ENCODE results near the gene TTR. TPM values are rescaled to one million over a fixed set of nuclear protein-coding genes. Genes with fewer than 3 reads are reported as not detected.

The TTR gene
- polyA plus RNA-seq, 1 donor from 2014 or later, result not detected

DNA sequence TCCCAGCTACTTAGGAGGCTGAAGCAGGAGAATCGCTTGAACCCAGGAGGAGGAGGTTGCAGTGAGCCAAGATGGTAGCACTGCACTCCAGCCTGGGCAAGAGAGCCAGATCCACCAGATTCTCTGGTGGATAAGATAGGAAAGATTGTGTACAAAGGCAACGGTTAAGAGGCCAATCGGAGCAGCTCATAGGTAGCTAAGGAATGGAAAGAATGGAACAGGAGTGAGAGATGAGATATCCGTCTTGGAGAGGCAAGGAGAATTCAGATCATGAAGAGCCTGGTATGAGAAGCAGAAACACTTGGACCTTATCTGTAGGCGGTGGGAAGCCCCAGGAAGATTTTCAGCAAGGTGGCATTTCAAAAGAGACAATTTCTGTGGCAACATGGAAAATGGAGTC is 27.1 kb downstream of the TTR start:
- H3K36me3 Mint-ChIP-seq, result no peaks in the 10 kb centered on the region
- H3K9me3 Mint-ChIP-seq, result peaks cover 0 to 2% (median 0%) of the 10 kb centered on the region in 3 donors
- H3K27me3 Mint-ChIP-seq, result no peaks in the 10 kb centered on the region
- H3K4me1 Mint-ChIP-seq, result peaks cover 0 to 3% (median 0%) of the 10 kb centered on the region in 3 donors
- H3K27ac Mint-ChIP-seq, result no peak overlapping the region
- no peak overlapping the region for H3K4me3 Mint-ChIP-seq

DNA sequence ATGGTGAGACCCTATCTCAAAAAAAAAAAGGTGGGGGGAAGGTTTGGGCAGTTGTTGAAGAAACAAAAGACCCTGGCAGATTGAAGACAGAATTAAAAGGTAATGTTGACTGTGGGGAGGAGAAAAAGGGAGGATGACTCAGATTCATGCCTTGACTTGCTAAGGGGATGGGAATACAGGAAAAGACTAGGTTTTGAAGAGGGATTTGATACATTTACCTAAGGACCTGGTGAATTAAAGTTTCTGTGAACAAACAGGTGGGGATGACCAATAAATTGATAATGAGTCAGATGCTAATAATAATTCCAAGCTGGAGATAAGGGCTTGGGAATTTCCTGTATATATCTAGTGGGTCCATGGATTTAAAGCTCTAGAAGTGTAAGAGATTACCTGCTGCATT is 27.6 kb downstream of the TTR start:
- no peaks in the 10 kb centered on the region for H3K36me3 Mint-ChIP-seq
- no peaks in the 10 kb centered on the region for H3K27me3 Mint-ChIP-seq
- H3K4me1 Mint-ChIP-seq, result peaks cover 0 to 3% (median 0%) of the 10 kb centered on the region in 3 donors
- H3K9me3 Mint-ChIP-seq, result peaks cover 0 to 2% (median 0%) of the 10 kb centered on the region in 3 donors
- H3K4me3 Mint-ChIP-seq, result no peak overlapping the region
- H3K27ac Mint-ChIP-seq, result no peak overlapping the region

DNA sequence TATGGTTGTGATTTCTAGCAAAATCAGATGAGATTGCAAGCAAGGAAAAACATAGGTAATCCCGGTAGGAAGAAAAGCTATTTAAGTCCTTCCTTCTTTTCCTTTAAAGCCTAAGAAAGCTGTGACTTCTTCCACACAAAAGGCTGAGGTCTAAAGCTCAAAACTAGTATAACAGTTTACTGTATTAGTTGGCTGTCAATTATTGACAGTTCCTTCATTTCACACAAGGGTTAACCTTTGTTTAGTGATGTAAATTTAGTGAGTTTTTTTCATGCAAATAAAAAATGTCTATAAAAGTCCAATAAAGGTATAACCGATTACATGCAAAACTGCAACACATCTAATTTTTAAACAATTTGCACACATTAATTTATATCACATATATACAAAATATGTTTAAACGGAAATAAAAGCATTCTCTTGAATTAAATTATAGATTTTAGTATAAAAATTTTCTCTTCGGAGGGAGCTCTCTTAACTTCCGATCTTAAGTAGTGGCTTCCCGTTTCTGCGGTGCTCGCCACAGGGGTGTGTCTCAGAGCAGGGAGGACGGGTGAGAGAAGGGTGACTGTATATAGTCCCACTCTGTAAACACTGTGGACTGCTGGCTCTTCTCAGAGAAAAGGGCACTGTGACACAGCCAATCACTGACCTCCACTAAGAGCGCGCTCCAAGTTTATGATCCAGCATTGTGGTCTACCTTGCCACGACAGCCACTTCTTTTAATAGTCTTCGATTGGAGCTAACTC is 33.4 kb downstream of the TTR start:
- H3K27me3 Mint-ChIP-seq, result no peaks in the 10 kb centered on the region
- H3K27ac Mint-ChIP-seq, result no peak overlapping the region
- no peaks in the 10 kb centered on the region for H3K36me3 Mint-ChIP-seq
- no peaks in the 10 kb centered on the region for H3K9me3 Mint-ChIP-seq
- peaks cover 0 to 2% (median 0%) of the 10 kb centered on the region in 3 donors for H3K4me1 Mint-ChIP-seq
- no peak overlapping the region for H3K4me3 Mint-ChIP-seq

DNA sequence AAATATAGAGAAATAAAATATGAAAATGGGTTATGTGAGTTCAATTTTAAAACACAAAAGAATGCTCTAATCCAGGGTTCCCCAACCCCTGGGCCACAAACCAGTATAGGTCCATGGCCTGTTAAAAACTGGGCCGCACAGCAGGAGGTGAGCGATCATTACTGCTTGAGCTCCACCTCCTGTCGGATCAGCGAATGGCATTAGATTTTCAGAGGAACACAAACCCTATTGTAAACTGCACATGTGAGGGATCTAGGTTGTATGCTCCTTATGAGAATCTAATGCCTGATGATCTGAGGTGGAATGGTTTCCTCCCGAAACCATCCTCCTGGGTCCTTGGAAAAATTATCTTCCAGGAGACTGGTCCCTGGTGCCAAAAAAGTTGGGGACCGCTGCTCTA is 34.7 kb downstream of the TTR start:
- H3K4me3 Mint-ChIP-seq, result no peak overlapping the region
- H3K4me1 Mint-ChIP-seq, result peaks cover 0 to 2% (median 1%) of the 10 kb centered on the region in 3 donors
- H3K27me3 Mint-ChIP-seq, result no peaks in the 10 kb centered on the region
- H3K36me3 Mint-ChIP-seq, result no peaks in the 10 kb centered on the region
- no peaks in the 10 kb centered on the region for H3K9me3 Mint-ChIP-seq
- H3K27ac Mint-ChIP-seq, result no peak overlapping the region

DNA sequence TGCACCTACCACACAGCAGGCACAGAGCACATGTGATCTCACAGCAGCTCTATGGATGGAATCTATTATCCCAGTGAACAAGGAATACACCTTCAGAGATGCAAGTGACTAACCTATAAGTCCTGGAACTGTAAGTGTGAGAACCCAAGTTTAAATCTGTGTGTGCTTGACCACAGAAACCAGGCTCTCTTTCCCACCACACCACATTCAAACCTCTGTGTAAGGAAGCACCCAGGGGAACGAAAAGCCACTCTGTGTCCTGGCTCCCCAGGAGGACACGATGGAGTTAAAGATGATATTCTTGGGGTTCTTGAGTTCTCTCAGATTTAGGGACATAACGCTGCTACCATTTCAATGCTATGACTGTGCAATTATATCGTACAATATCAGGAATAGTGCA is 38.9 kb downstream of the TTR start:
- Mint-ChIP-seq H3K9me3 (no peaks in the 10 kb centered on the region), H3K4me3 (no peak overlapping the region), H3K27me3 (peaks cover 2% of the 10 kb centered on the region), H3K36me3 (no peaks in the 10 kb centered on the region), H3K27ac (no peak overlapping the region), H3K4me1 (peaks cover 0 to 3% (median 1%) of the 10 kb centered on the region in 3 donors)

DNA sequence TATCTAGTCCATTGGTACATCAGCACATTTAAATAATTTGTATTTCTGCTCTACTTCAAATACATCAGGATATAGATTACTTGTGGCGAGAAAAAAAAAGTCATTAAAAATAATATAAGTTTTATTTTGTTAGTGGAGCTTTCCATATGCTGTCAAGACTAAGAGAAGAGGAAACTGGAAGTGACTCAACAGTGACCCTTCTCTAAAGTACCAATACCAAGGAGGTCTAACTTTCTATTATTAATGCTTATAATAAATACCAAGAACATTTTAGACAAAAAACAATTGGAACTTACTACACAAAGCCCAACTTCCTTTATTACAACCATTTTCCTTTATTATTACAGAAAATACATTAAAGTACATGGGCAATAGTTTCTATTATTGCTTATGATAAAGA is 39.8 kb downstream of the TTR start:
- H3K9me3 Mint-ChIP-seq, result peaks cover 0 to 3% (median 0%) of the 10 kb centered on the region in 3 donors
- H3K27me3 Mint-ChIP-seq, result peaks cover 2% of the 10 kb centered on the region

DNA sequence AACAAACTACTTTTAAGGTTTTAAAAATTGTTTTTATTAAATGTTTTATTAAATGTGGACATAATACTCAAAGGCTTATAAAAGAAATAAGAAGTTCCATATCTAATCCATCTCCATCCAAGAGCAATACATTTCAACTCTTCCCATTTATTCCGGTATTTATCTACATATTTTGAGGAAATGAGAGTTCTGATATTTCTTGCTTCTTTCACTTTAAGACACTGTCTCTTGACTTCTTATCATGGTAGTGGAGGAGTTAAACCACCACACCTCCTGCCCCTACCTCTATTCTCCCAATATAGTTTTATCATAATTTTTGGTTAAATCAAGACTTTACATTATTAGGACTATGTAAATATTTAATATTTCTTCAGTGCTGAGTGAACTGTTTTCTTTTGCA is 40.7 kb downstream of the TTR start:
- Mint-ChIP-seq H3K27ac (no peak overlapping the region), H3K4me3 (no peak overlapping the region), H3K27me3 (peaks cover 2% of the 10 kb centered on the region), H3K36me3 (peaks cover 2% of the 10 kb centered on the region), H3K9me3 (peaks cover 0 to 3% (median 0%) of the 10 kb centered on the region in 3 donors), H3K4me1 (peaks cover 0 to 3% (median 1%) of the 10 kb centered on the region in 3 donors)

More for the DNA sequence above, 39.8 kb downstream of the TTR start:
- peaks cover 0 to 3% (median 1%) of the 10 kb centered on the region in 3 donors for H3K4me1 Mint-ChIP-seq
- peaks cover 2% of the 10 kb centered on the region for H3K36me3 Mint-ChIP-seq
- no peak overlapping the region for H3K27ac Mint-ChIP-seq
- no peak overlapping the region for H3K4me3 Mint-ChIP-seq

DNA sequence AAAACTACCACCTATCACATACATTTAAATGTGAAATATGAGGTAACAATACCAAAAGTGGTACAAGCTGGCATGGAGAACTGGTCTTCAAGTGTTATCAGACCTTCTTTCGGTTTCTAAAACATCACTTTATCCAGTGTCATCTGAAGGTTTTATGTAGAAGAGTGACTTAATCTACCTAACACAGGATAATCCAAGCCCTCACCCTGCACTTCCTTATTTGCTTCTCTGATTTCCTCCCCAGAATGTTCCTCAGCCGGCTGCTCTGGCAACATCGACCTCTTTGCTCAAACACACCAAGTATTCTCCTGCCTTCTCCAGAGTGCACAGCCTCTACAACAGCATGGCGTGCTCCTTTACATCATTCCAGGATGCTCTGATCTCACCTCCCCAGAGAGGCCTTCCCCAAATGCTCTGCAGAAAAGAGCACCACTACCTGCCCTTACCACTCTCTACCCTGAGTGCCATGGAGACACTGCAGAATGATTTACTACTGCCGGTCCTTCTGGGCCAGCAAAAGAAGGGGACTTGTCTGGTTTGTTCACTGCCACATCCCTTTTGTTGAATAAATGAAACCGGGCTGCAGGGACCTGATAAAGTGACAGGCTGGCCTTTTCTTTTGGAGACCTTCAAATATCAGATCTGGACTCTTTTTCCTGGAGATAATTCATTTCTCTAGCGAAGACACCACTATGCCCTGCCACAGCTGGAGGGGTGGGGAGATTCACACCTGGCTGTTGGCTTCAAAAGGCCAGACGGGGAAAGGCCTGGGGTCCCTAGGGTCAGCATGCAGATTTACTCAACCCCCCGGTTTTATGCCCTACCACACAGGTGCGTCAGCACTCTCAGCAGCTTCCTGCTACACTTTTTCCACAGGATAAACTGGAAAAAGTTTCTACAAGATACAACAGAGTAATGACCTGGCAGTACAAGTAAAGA is 42.0 kb downstream of the TTR start:
- no peak overlapping the region for H3K4me3 Mint-ChIP-seq
- H3K4me1 Mint-ChIP-seq, result peaks cover 0 to 3% (median 1%) of the 10 kb centered on the region in 3 donors

DNA sequence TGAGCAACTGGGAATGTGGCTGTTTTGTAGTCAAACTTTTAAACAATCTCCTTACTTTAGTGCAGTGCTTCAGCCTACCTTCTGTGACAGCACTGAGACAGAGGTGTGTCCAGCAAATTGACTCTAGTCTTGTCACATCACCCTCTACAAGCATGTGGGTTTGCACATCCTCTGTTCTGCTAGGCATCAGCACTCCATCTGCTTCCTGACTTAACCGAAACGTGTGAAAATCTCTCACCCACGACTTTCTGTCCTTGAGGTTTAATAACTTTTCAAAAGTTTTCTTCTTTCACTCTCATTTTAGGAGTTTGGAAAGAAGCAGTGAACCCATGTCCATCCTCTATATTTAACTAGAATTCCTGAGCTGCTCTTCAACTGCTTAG is 42.6 kb downstream of the TTR start:
- H3K27ac Mint-ChIP-seq, result no peak overlapping the region
- H3K27me3 Mint-ChIP-seq, result peaks cover 2% of the 10 kb centered on the region
- peaks cover 0 to 3% (median 2%) of the 10 kb centered on the region in 3 donors for H3K9me3 Mint-ChIP-seq
- H3K36me3 Mint-ChIP-seq, result peaks cover 2% of the 10 kb centered on the region
- no peak overlapping the region for H3K4me3 Mint-ChIP-seq
- peaks cover 0 to 3% (median 1%) of the 10 kb centered on the region in 3 donors for H3K4me1 Mint-ChIP-seq

More for the DNA sequence above, 42.0 kb downstream of the TTR start:
- Mint-ChIP-seq H3K27ac (peak overlapping the region in 1 of 3 donors; percentile 95), H3K27me3 (peaks cover 2% of the 10 kb centered on the region), H3K36me3 (peaks cover 2% of the 10 kb centered on the region), H3K9me3 (peaks cover 0 to 3% (median 0%) of the 10 kb centered on the region in 3 donors)

DNA sequence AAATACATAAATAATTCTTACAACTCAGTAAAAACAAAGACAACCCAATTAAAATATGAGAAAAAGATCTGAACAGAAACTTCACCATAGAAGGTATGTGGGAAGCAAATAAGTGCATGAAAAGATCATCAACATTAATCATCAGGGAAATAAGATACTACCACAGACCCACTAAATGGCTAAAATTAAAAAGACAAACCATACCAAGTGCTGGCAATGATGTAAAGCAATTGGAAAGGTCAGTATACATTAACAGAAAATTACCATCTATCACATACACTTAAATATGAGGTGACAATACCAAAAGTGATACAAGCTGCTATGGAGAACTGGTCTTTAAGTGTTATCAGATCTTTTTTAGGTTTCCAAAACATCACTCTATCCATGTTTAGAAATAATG is 44.7 kb downstream of the TTR start:
- Mint-ChIP-seq H3K27ac (no peak overlapping the region), H3K36me3 (peaks cover 2% of the 10 kb centered on the region), H3K9me3 (peaks cover 0 to 3% (median 2%) of the 10 kb centered on the region in 3 donors), H3K4me1 (peaks cover 0 to 2% (median 0%) of the 10 kb centered on the region in 3 donors), H3K27me3 (peaks cover 2% of the 10 kb centered on the region), H3K4me3 (no peak overlapping the region)

DNA sequence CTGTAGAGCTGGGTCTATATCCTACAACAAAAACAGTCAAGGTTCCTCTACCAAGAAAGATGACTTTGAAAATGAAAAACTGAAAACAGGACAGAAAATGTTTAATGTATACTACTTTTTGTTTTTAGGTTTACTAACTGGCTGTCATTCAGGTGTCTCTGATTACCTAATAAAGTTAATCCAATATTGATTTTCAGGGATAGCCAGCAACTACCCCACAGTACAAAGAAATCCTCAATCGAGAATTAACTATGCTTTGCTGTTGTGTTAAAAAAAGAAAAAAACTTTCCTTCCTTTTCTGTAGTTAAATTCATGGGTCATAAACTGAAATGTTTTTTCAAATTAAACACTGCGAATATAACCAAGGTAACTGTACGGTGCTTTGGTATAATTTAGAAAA is 45.8 kb downstream of the TTR start:
- H3K36me3 Mint-ChIP-seq, result peaks cover 2% of the 10 kb centered on the region
- H3K27me3 Mint-ChIP-seq, result peaks cover 3% of the 10 kb centered on the region
- no peak overlapping the region for H3K27ac Mint-ChIP-seq
- no peaks in the 10 kb centered on the region for H3K4me1 Mint-ChIP-seq
- H3K4me3 Mint-ChIP-seq, result no peak overlapping the region
- H3K9me3 Mint-ChIP-seq, result peaks cover 0 to 3% (median 2%) of the 10 kb centered on the region in 3 donors

DNA sequence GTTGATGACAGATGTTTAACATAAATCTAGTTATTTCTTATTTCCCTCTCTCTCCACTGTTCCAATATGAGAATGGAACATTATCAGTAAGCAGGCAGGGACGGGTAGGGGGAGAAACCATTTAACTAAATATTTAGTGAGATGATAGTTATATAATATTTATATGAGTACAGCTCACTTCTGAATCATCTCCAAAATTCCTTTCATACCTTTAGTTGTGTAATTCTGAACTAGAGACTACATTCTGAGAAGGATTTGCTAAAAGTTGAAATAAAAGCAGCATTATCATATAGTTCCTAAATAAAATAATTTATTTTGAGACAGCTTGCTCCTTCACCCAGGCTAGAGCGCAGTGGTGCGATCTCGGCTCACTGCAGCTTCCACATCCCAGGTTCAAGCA is 51.3 kb downstream of the TTR start:
- Mint-ChIP-seq H3K27ac (no peak overlapping the region), H3K36me3 (no peaks in the 10 kb centered on the region), H3K27me3 (peaks cover 1% of the 10 kb centered on the region), H3K4me1 (peaks cover 0 to 2% (median 0%) of the 10 kb centered on the region in 3 donors), H3K9me3 (peaks cover 0 to 2% (median 0%) of the 10 kb centered on the region in 3 donors), H3K4me3 (no peak overlapping the region)

DNA sequence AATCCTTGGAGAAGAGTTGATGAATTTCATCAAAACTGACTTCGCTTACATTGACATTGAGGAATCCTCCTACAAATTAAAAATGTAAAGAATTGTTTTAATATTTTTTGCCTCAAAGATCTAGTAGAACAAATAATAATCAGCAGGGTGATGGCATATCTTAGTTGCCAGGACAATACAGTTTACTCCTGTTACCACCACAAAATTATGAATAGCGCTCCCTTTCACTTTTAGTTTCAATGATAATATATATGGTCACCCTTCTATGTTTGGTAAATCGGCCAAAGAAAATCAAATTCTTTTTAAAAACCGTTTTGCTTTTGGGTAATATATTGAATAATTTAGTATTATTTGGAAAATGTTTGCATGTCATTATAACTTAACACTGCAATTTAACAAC is 53.7 kb downstream of the TTR start:
- Mint-ChIP-seq H3K4me1 (peaks cover 0 to 2% (median 0%) of the 10 kb centered on the region in 3 donors), H3K36me3 (no peaks in the 10 kb centered on the region), H3K4me3 (no peak overlapping the region), H3K27ac (no peak overlapping the region), H3K9me3 (no peaks in the 10 kb centered on the region), H3K27me3 (peaks cover 1% of the 10 kb centered on the region)

DNA sequence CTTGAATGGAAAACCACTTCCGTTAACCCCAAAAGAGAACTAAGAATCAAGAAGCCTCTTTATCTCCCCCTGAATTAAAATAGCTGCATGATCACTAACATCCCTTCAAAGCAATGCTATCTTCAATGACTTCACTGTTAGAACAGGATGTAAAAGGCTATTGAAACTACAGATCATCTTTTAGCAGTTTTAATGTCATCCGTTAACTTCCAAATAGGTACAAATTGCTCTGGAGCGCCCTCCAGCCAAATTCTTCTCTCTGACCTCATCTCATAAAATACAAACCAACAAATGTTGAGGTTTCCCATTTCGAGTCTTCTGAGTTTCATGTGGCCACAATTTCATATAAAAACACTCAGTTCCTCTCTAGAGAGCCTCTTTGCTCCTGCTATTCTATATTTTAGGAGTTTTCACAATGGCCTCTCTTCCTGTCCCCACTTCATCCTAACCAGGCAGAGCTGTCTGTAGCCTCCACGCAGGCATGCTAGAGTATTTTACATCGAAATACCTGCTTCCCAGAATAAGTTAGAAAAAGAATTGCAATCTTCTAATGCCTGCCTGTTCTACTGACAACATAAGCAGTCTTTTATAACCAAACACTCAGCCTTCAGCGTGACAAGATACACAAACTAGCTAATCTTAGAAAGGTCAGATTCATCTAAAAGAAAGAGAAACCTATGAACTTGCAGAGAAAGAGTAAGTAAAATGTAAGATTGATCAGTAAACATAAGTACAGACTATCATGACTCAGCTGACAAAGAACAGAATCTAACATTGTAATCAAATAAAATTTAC is 54.9 kb downstream of the TTR start:
- no peak overlapping the region for H3K4me3 Mint-ChIP-seq
- H3K27ac Mint-ChIP-seq, result no peak overlapping the region
- H3K4me1 Mint-ChIP-seq, result peaks cover 0 to 2% (median 0%) of the 10 kb centered on the region in 3 donors
- H3K36me3 Mint-ChIP-seq, result no peaks in the 10 kb centered on the region
- no peaks in the 10 kb centered on the region for H3K9me3 Mint-ChIP-seq
- peaks cover 4% of the 10 kb centered on the region for H3K27me3 Mint-ChIP-seq
